HG03135 (cell line): ENCODE results near the gene ERBIN.
"Not testable (repeated sequence)": the region's sequence is repeated elsewhere in the genome, so short reads cannot be mapped to it uniquely, and the experiment has no call there.

ENCODE experiments used
- ATAC-seq: cut with Tn5 transposase; IDR thresholded peaks from one replicate; pipeline ENCODE4 v1.9.1; 2021; ENCODE audit warnings: mild to moderate bottlenecking, moderate library complexity; ENCODE audit not compliant: unreplicated experiment

Gene ERBIN

DNA sequence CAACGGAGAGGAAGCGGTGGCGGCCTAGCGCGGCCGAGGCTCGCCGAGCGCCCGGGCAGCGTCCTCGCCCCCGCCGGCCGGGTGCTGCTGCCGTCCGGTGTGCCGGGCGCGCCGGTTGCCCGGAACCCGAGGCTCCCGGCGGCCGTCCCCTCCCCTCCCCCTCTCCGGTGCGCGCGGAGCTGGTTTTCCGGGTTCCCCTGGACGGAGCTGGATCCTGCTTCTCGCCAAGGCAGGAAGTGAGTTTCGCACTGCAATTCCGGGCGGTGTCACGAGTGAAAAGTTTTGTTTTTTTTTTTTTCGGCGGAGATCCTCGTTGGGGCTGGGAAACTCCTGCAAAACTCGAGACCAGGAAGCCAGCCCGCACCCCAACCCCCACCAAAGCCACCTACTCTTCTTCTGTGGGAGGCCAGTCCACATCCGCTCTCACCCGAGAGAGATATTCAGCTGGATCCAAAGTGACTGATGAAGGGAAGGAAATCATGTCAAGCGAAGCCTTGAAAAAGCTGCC is at the start of gene ERBIN:
TSS of gene ERBIN (plus strand) at position 300 of the 508 bp plus-strand sequence. CDS start 66,144 bp downstream, outside the sequence.
- peak; percentile 20 for ATAC-seq

- ATAC-seq: no peak
Observed at GRCh38 chr5:65876970-65877369, 49.4 kb upstream of the ERBIN start.

GRCh38 chr5:65879668-65880256 is 46.6 kb upstream of the ERBIN start:
- ATAC-seq: not testable (repeated sequence)

DNA sequence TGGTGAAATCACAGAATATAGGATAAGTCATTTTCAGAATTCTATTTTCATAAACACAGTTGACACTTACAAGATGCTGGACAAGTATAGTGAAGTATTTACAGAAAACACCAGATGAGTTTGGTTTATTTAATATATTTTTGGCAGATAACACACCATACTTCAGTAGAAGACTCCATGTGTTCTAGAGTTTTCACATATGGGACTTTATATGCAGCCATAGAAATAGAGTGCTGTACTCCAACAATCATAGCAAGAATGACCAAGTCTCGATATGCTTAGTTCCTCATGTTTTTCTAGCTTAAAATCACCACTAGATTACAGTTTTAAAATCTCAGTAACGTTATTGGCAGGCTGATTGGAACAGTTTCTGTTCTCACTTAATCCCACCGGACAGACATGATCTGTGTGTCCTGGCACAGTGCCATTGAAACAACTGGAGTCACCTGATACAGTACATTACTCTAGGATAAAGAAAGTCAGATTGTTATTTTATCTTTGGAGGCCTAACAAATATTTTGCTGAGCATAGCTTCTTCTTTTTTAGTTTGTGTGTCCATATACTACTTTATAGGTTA is 45.8 kb upstream of the ERBIN start:
- no peak for ATAC-seq

DNA sequence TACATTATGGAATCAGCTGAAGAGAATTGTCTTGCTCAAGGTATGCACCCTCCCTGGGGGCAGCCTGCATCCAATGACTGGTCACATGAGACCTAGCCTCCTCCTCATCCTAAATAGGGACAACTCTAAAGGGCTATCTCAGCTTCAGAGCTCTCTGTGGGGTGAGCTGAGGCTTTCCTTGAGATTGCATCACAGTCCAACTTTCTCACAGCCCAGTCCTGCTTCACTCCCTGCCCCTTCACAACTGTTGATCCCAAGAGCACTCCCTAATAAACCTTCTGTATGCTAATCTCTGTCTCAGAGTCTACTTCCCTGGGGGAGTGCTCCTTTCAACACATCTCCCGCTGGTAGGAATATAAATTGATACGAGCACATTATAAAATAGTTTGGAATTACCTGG is 44.1 kb upstream of the ERBIN start:
- ATAC-seq: no peak

GRCh38 chr5:65883461-65883860 is 42.9 kb upstream of the ERBIN start:
- ATAC-seq: no peak

- ATAC-seq: no peak
Observed at GRCh38 chr5:65886387-65886786, 40.0 kb upstream of the ERBIN start.

DNA sequence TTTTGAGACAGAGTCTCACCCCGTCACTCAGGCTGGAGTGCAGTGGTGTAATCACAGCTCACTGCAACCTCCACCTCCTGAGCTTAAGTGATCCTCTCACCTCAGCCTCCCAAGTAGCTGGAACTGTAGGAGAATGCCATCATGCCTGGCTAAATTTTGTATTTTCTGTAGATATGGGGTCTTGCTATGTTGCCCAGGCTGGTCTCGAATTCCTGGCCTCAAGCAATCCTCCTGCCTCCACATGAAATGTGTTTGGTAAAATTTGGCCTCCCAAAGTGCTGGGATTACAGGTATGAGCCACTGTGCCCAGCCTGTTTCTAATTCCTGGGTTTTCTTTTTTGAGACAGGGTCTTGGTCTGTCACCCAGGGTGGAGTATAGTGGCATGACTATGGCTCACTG is 34.4 kb upstream of the ERBIN start:
- not testable (repeated sequence) for ATAC-seq

GRCh38 chr5:65892801-65893200 is 33.6 kb upstream of the ERBIN start:
- no peak for ATAC-seq

- ATAC-seq: no peak
Observed at GRCh38 chr5:65893749-65894430, 32.5 kb upstream of the ERBIN start.

- ATAC-seq: no peak
Observed at GRCh38 chr5:65895891-65896290, 30.5 kb upstream of the ERBIN start.

- ATAC-seq: no peak
Observed at GRCh38 chr5:65900746-65901145, 25.6 kb upstream of the ERBIN start.

- ATAC-seq: no peak
Observed at GRCh38 chr5:65902104-65902503, 24.3 kb upstream of the ERBIN start.

DNA sequence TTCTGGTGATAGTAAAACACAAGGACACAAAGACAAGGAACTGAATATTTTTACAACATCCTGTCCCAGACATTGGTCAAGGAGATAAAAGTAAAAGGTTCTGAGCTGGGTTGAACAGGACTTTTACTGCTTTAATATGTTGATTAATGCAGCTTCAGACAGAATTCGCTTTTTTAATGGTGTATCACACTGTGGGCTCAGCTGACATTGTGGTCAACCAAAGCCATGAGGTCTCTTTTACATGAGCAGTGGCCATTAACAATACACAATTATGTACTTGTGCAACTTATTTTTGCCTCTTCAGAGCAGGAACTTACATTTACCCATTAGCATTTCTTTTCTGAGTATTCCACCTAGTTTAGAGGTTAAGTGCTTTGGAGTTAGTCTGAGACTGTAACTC is 22.8 kb upstream of the ERBIN start:
- no peak for ATAC-seq

DNA sequence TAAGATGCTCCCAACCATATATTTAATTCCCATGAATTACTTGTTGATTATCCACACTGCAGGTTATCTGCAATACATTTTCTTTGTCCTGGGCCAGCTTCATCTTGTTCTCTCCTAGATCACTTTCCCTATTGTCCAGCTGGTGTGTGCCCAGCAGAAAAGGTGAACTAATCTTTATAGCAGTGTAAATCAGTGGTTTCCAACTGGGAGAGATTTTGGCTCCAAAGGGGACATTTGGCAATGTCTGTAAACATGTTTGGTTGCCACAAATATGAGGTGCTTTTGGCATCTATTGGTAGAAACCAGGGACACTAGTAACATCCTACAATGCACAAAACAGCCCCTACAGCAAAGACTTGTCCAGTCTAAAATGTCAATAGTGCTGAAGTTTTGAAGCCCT is 20.1 kb upstream of the ERBIN start:
- no peak for ATAC-seq

DNA sequence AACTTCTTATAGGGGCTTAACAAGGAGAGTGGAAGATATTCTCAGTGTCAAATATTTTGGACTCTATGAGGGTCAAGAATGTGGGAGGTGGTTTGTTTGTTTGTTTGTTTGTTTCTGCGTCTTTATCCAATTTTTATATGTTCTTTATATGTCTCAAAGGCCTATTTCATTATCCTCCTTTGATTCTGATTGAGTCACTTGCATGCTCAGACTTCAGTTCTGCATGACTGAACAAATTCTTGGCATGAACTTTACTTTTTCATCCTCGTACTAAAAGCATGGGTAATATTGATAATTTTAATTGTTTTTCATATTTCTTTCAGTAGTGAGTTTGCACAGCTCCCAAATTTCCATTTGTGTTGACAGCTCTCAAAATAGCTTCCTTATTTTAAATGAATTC is 19.2 kb upstream of the ERBIN start:
- ATAC-seq: no peak

DNA sequence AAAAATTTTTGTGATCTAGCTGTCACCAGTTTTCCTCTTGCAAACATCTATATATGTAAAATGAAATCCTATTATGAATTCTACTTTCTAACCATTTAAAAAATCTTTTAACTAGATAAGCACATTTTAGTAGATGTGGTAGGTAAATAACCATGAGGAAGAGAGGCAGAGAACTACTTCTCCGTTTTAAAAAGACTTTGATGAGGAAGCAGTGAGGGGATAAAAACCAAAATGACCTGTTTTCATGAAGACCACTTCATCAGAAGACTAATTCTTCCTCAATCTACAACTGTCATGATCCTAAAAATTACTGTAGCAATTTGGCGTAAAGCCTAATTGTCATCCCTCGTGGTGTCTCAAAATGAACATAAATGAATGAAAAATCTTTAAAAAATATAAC is 15.7 kb upstream of the ERBIN start:
- no peak for ATAC-seq

DNA sequence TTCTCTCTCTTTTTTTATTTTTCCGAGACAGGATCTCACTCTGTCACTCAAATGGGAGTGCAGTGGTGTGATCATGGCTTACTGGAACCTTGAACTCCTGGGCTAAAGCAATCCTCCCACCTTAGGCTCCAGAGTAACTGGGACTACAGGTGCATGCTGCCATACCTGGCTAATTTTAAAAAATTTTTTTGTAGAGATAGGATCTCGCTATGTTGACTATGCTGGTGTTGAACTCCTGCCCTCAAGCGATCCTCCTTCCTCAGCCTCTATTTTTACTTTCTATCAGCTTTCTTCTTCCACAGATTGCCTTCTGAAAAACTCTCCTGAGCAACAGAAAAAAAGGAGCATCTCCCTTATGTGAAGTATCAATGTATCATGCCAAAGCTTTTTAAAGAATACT is 14.1 kb upstream of the ERBIN start:
- no peak for ATAC-seq

DNA sequence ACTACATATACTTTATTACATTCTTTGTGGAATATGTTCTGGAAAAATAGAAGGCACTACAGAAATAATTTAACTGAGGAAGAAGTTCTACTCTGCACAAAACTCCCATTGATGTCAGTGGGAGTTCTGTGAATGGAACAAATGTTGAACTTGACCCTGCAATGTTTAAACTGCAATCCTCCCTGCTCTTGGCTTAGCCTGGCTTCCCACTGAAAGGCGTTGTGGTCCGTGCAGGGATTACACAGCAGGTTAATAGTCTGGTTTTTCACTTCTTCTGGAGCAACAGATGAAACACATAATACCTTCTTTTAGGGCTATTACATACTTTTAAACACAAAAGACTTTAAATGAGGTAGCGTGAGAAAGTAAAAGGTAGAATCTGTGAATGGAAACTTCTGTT is 12.9 kb upstream of the ERBIN start:
- no peak for ATAC-seq

DNA sequence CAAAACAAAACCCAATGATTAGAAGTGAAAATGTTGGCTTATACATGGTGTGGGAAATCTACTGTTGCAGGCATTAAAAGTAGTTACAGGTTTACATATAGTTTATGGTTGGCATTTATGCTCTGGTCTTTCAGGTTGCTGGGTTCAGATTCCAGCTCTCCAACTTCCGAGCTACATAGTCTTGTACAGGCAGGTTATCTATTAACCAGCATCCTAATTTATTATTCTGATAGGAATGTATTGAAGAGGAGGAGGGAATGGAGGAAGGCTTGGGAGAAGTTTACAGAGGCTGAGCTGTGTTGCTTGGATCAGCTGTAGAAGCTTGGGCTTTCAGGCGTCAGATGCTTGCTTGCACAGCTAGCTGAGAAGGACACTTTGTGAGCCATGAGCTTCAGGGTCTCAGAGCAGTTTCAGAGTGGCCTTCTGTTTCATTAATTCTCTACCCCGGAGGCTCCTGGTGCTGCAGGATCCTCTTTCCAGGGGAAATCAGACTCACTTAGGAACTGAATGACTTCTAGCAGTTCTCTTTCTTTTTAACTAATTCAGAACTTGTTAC is 11.7 kb upstream of the ERBIN start:
- no peak for ATAC-seq

GRCh38 chr5:65915661-65916060 is 10.7 kb upstream of the ERBIN start:
- not testable (repeated sequence) for ATAC-seq

- ATAC-seq: no peak
Observed at GRCh38 chr5:65916066-65916465, 10.3 kb upstream of the ERBIN start.
